T-helper 2 cell treated with Interferon-gamma antibody and Interleukin-4, amounts not matched to agents 100 ng/mL and 5 ng/mL, for 36 hours (primary cell): ENCODE results near the gene C5. TPM values are rescaled to one million over a fixed set of nuclear protein-coding genes. Genes with fewer than 3 reads are reported as not detected.
"Not testable (repeated sequence)": the region's sequence is repeated elsewhere in the genome, so short reads cannot be mapped to it uniquely, and the experiment has no call there.

ENCODE experiments used
- intact Hi-C: fragments of 100-400 bp; cut with micrococcal nuclease; formaldehyde crosslinking; loops from one replicate; pipeline ENCODE4 v1.15.1; 2023
- total RNA-seq: library from RNA; stranded (reverse); gene quantifications from 2 replicates; pipeline ENCODE4 v1.2.3, GENCODE V29; 2022

C5 gene
- total RNA-seq, 1 donor from 2014 or later = 1.5 TPM

GRCh38 chr9:120982836-120983235, 67.2 kb downstream of the C5 start:
- intact Hi-C loops = loop anchor here (5.0 kb wide), 1 partner anchor 241 kb away; no protein-coding TSS in a partner anchor

- intact Hi-C loops = loop anchor here (1.0 to 5.0 kb wide), 2 partner anchors 79 to 239 kb away; no protein-coding TSS in a partner anchor
These were observed 69.1 kb downstream of the C5 start for GRCh38 chr9:120980951-120981350.

DNA sequence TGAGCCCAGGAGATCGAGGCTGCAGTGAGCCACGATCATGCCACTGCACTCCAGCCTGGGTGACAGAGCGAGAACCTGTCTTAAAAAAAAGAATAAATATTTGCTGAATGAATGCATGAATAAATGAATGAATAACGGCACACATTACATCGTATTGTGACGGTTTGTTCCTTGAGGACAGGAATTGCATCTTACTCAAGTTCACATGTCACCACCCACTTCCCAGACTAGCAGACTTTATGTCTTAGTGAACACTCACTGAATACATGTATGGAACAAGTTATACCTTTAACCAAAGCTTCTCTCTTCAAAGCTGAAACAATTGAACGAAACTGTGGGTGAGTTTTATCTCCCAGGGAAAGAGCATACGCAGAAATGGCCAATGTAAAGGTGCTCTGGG, 70.3 kb downstream of the C5 start:
- intact Hi-C loops = loop anchor here (5.0 kb wide), 2 partner anchors 222 to 237 kb away; no protein-coding TSS in a partner anchor

- intact Hi-C loops = loop anchor here (5.0 kb wide), 1 partner anchor 222 kb away; no protein-coding TSS in a partner anchor
These were observed 71.1 kb downstream of the C5 start for GRCh38 chr9:120978987-120979386.

DNA sequence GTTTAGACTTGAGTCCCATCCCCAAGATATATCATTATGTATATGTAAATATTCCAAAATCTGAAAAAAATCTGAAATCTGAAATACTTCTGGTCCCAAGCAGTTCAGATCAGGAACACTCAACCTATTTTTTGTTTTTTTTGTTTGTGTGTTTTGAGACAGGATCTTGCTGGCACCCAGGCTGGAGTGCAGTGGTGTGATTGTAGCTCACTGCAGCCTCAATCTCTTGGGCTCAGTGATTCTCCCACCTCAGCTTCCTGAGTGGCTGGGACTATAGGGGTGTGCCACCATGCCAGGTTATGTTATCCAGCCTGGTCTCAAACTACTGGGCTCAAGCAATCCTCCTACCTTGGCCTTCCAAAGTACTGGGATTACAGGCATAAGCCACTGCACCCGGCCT, 72.8 kb downstream of the C5 start:
- intact Hi-C loops = loop anchor here (5.0 kb wide), 1 partner anchor 220 kb away; no protein-coding TSS in a partner anchor

GRCh38 chr9:120974921-120975320, 75.2 kb downstream of the C5 start:
- intact Hi-C loops = loop anchor here (5.0 kb wide), 1 partner anchor 218 kb away; no protein-coding TSS in a partner anchor

DNA sequence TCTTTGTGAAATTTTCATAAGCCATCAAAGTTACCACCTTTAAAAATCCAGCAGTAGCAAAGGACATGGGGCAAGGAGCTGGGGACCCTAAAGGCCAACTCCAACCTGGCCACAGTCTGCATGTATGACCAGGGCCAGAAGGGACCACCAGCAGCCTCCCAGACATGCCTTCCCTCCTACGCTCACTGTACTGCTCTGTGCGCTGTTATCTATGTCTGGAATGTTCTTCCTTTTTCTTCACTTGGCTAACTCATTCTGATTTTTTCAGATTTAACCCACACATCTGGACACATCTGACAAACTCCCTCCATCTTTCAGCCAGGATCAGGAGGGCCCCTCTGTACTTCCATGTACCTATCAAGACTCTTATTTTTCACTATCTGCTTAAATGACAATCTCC, 75.9 kb downstream of the C5 start:
- intact Hi-C loops = no loop called here

GRCh38 chr9:120971938-120972337, 78.1 kb downstream of the C5 start:
- intact Hi-C loops = no loop called here

- intact Hi-C loops = not testable (repeated sequence)
These were observed 78.6 kb downstream of the C5 start for GRCh38 chr9:120971471-120971870.

DNA sequence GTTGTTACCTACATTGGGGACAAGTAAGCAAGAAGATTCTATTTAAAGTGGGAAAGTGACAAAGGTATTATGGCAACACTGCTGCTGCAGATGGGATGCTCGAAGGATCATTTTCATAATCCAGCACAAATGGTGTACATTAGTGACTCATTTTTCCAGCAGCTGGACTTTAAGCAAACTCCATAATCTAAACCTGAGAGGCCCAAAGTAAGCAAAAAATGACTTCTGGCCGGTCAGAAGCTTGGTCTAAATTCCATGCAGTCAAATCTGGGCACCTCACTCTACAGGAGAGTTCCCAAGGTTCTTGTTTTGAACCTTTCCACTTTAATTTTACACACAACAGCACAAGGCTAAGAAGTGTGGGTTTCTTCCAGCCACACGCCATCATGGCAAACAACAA, 79.8 kb downstream of the C5 start:
- intact Hi-C loops = no loop called here

DNA sequence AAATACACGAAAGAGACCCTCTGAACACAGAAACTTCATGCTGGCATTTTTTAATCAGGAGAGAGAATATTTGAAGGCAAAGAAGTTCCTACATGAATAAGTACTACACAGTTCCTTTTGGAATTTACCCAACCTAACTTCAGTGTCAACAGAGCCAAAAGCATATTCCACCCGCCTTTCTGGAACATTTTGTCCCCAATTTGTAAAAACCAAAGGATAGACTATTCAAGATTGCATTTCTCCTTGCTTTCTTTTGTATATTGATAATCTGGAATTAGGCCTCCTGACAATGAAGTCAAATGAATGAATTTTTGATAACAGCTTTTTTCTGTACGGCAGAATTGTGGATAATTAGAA, 84.1 kb downstream of the C5 start:
- intact Hi-C loops = no loop called here

- intact Hi-C loops = no loop called here
These were observed 84.6 kb downstream of the C5 start for GRCh38 chr9:120965344-120966012.

DNA sequence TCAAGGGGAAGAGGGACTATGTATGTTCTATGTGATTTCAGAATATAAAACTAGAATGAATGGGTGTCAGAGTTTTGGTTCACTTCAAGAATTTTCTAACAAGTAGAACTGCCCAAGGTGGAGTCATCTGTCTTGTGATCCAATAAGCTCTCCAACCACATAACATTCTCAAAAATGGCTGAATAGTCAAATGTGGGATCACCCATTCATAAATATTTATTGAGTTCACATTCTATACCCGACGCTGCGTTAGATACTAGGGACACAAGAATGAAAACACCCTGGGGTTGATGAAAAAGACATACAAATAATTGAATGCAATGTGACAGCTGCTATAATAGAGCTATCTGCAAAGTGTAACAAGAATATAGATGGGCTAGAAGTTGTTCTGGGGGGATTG, 88.1 kb downstream of the C5 start:
- intact Hi-C loops = no loop called here

GRCh38 chr9:120960001-120960400, 90.1 kb downstream of the C5 start:
- intact Hi-C loops = no loop called here

DNA sequence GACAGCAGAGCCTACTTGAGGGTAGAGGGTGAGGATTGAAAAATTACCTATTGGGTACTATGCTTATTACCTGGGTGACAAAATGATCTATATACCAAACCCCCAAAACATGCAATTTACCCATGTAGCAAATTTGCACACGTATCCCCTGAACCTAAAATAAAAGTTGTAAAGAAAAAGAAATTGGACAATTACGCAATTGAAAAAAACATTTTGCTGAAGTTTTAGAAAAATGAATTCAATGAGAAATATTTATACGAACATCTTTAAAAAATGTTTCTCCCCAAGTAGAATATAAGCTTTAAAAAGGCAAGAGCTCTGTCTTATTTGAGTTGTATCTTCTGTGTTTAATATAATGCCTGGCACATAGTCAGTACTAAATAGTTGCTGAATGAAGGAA, 93.2 kb downstream of the C5 start:
- intact Hi-C loops = no loop called here

DNA sequence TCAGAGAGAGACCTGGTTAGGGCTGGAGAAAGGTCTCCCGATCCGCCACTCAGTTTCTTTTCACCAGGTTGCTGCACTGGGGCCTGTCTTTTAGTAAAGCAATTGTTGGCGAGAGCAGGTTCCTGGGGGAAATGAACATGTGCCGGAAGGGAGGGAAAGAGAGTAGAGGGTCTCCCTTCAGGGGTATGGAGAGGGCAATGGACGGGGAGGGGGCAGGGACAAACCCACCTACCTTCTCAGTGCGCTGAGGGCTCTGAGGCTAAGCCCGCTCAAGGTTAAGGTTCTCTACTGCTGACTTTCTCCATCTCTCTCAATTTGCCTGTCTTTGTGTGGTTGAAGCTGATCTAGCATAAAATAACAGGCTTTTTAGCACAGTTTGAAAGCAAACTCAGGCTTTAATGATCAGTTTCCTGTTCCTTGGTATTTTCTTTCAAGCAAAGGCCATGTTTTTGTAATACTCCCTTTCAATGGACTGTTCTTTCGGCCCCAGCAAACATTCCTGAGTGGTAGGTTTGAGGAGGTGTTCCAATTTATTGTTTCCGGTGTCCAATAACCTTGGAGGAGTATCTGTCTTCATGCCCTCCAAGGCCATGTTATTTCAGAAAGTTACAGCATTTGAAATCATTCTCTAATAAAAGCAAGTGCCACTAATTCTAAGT, 98.0 kb downstream of the C5 start:
- intact Hi-C loops = no loop called here

DNA sequence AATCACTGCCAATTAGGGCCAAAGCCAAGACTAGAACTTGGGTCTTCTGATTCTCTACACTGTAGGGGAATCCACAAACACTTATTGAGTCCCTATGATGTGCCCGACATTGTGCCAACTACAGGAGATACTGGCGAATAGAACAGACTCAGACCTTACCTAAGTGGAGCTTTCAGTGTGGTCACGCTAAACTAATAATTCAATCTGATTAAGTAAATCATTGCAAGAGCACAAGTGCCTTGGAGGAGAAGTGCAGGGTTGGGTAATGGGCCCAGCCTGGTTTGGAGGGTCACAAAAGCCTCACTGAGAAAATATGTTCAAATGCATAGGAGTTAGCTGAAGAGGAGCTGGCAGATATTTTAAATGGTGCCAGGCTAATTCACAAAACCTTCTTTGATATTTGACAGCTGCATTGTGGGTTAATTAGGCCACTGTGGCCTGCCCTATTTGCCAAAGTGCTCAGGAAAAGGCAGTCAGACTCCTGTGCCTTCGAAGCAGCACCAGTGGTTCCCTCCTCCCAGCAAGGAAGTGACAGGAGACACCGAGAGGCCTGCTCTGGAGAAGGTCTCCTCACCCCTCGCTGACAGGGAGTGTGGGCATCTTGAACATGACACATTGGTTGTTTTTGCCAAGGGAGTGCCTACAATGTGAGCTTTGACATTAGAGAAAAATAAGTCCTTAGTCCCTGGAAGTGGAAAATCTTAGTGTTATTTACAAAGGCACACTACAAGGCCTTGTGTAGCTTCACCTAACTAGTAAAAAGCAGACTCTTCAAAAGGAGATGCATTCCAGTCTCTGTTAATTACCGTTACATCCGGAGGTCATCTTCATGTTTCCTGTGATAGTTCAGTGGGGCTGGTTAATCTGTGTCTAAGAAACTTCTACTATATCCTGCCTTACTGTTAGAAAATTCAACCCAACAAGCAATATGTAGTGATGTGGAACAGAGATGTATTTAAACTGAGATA, 99.4 kb downstream of the C5 start:
- intact Hi-C loops = no loop called here

DNA sequence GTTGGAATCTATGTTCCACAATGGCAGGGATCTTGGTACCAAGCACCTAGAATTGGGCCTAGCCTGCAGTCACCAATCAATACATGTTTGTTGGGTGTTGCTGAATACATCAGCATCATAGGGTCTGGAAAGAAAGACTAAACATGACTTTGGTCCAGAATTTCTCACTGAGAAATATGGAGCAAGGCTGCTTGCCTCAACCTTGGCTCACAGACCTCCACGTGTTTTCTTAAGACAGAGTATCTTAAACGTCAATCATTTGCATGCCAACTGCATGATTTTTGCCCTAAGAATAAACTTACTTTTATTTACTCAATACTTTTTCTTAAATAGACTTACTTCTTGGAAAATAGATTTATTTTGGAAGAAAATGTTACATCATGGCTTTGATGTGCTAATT, 100.8 kb downstream of the C5 start:
- intact Hi-C loops = no loop called here

- intact Hi-C loops = no loop called here
These were observed 101.3 kb downstream of the C5 start for GRCh38 chr9:120948824-120949223.

DNA sequence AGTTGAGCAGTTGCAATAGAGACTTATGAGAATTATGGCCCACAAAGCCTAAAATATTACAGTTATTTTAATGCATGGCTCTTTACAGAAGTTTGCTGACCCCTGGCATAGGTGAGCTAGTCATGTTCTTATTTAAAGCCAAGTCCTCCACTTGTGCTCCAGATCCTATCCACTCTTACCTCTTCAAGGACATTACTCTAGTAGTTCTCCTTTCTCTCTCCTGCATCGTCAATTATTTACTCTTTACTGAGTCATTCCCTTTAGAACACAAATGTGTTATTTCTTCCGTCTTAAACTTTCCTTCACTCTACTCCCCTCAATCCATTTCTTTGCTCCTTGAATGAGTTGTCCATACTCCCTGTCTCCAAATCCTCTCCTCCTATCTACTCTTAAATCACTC, 102.9 kb downstream of the C5 start:
- intact Hi-C loops = no loop called here

DNA sequence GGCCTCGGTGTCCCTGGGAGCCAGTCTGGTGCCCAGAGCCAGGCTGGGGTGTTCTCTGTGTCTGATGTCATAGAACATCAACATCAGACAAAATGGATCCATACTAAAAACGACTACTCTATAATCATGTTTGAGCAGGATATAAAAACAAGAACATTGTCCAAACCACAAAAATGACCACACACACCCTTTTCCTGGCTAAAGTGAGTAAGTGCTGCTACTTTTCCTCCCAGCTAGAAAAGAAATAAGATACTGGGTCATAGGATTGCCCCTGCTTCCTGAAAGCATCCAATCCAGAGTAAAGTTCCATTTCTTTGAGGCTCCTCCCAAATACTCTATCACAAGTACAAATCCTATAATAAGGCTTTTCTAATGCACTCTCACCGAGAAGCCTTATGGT, 103.8 kb downstream of the C5 start:
- intact Hi-C loops = no loop called here

DNA sequence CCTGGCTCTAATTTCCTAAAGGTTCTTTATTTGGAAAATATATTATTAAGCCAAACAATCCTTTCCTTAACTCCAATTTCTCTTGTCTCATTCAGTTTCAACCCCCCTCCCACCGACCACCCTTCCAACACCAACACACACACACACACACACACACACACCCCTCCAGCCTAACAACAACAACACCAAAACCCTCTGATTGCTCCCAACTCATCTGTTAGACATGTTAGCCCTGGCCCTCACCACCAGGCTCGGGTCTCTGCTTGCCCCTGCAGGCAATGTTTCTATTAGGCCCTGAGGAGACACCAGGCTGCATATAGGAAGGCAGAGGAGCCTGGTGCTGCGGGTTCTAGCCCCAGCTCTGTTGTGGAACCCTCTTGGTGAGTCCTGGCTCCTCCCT, 105.1 kb downstream of the C5 start:
- intact Hi-C loops = no loop called here
